HG03521 (cell line): ENCODE data around the gene KLHL13.
"Not testable (repeated sequence)": the region's sequence is repeated elsewhere in the genome, so short reads cannot be mapped to it uniquely, and the experiment has no call there.

ENCODE experiments used
- ATAC-seq: cut with Tn5 transposase; IDR thresholded peaks from one replicate; pipeline ENCODE4 v1.9.1; 2021; ENCODE audit warnings: mild to moderate bottlenecking, moderate library complexity; ENCODE audit not compliant: unreplicated experiment

Gene KLHL13, protein sequence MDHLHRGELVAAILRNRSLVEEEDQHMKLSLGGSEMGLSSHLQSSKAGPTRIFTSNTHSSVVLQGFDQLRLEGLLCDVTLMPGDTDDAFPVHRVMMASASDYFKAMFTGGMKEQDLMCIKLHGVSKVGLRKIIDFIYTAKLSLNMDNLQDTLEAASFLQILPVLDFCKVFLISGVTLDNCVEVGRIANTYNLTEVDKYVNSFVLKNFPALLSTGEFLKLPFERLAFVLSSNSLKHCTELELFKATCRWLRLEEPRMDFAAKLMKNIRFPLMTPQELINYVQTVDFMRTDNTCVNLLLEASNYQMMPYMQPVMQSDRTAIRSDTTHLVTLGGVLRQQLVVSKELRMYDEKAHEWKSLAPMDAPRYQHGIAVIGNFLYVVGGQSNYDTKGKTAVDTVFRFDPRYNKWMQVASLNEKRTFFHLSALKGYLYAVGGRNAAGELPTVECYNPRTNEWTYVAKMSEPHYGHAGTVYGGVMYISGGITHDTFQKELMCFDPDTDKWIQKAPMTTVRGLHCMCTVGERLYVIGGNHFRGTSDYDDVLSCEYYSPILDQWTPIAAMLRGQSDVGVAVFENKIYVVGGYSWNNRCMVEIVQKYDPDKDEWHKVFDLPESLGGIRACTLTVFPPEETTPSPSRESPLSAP

GRCh38 chrX:118116713-118117550, at the start of gene KLHL13:
Gene KLHL13, minus strand, starts transcription at chrX:118116810. Its CDS starts 88,337 bp downstream, at chrX:118028473.
- ATAC-seq = no peak

DNA sequence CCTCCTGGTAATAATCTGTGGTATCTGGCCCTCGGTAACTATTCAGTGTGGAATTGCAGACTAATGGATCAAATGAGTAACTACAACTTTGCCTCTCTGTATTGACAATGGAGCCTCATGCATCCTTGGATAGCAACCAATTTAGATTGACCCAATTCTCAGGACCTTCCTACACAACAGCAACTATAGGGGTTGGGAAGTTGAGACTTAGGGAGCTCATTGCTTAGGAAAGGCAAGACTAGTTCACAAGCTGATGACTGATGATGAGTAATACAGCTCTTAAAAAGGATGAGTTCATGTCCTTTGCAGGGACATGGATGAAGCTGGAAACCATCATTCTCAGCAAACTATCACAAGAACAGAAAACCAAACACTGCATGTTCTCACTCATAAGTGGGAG, 47.5 kb upstream of the KLHL13 start:
- ATAC-seq = no peak

DNA sequence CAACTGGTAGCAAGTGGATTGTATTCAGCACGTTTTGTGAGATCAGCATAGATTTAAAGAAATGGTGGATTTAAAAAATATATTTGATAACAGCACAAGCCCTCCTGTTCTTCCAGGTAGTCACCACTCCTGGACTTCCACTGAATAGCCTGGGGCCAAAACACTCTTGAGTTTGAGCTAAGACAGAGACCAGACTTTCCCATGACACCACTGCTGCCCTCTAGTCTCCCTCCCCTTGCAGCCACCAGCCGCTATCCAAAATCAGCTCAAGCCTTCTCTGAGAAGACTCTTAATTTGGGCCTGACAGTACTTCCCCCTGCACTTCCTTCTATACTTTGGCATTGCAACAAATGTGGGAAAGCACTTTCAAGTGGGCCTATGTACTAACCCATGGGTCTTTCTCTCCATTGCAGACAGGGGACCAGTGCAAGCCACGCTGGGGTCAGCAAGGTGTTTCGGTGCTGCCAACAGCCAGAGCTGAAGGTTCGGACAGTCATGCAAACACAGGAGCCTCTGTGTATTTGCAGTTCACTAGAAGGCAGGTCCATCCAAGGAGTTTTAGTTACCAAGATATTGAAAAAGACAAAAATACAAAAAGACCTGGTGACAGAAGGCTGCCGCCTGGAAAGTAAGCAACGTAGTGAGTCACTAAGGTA, 40.5 kb upstream of the KLHL13 start:
- ATAC-seq = no peak

DNA sequence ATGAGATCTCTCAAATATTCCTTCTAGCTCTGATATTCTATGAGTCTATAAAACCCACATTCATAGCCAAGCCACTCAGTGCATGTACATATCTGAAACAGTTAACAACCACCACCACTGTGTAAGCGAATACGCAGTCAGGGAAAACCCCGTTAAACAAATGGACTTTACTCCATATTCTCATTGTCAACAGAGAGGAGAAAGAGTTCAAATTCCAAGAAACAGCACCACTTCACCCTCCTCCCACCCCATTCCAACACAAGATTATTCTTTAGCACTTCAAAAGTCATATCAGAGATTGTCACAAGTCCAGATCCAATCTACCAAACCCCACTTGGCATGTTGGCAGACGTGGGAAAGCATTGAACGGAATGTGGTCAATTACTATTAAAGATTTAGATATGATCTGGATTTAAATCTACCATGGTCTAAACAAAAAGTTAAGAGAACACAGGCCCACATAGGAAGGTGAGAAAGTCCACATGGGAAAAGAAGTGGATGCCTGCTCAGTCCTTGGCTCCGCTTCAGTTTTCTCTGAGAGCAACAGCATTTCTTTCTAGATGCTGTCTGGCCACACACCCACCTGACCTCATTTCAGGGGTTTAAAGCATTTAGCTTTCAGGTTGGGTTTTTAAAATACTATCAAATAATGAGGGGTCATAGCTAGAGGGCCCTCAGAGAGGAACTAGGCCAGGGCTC, 39.8 kb upstream of the KLHL13 start:
- no peak for ATAC-seq

GRCh38 chrX:118153270-118153669, 36.7 kb upstream of the KLHL13 start:
- ATAC-seq = no peak

DNA sequence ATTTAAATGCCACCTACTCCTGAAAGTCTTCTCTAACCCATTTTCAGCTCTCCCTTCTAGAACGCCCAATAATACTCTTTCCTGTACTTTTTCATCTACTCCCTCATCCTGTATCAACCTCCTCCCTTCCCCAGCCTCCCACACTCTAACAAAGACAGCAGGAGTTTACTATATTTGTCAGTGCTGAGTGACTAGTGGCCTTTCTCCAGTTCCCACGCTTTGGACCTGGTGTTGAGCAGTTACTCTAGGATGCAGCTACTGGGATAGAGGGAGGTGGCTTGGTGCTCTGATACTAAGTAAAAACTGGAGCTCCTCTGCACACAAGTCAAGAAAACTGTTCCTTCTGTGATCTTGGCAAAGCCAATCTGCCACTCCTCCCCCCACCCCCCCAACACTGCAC, 36.1 kb upstream of the KLHL13 start:
- ATAC-seq = no peak

DNA sequence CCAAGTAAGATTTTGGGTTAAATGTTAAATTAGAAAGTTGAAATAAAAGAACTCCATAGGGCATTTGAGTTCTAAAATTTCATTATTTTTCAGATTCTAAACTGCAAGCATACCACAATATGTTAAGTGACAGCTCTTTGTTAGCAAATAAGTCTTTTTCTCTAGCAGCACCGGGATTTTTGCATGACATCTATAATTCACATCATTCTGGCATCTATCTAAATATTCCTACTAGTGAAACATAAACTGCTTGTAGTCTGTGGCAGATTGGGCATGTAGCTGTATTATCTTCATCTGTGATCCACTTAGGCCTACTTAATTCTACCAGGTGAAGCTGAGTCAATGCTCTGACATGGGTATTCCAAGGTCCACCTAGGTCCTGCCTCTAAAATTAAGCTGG, 32.1 kb upstream of the KLHL13 start:
- ATAC-seq = no peak

GRCh38 chrX:118147771-118148170, 31.2 kb upstream of the KLHL13 start:
- ATAC-seq = not testable (repeated sequence)

DNA sequence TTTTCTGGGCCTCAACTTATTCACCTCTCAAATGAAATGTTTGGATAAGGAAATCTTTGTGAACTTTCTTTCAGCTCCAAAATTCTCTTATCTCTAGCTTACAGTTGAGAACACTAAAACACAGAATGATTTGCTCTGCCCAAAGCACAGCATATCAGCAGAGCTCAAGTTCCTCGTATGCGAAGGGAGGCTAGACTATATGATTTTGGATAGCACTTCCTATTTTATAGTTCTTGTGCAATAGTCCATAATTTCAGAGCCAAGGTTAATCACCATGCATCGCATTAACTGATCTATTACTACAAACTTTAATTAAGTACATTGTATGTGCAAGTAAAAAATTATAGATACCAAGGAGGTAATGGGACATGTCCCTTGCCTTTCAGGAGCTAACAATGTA, 27.0 kb upstream of the KLHL13 start:
- no peak for ATAC-seq

DNA sequence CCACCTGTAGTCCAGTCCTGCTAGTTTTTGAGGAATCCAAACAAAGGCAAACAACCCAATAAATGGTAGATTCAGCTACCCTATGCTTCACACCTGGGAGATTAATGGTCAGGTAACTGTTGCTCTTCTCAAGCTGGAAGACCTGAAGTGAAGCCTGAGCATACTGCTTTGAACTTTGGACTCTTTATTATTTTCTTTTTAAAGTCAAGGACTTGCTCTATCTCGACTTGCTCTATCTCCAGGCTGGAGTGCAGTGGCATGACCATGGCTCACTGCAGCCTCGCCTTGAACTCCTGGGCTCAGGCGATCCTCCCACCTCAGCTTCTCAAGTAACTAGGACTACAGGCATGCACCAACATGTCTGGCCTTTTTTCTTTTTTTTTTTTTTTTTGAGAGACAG, 14.7 kb upstream of the KLHL13 start:
- ATAC-seq = no peak

DNA sequence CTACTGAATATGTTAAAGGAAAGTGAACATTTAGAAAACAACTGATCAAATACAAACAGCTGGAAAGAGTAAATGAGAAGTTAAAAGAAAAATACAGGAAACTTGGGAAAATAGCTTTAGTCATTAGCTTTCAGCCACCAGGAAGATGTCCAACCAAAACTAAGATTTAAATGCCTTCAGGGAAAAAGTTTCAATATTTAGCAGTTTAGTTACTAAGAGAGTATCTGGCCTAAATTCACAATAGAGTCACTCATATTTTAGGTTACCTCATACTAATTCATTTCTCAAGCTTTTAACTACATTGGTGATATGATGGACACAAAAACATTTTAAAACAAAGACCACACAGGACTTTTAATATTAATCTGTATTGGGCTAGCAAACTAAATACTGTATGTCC, 13.1 kb upstream of the KLHL13 start:
- no peak for ATAC-seq

- no peak for ATAC-seq
Measured at GRCh38 chrX:118128724-118129123, 12.1 kb upstream of the KLHL13 start.

DNA sequence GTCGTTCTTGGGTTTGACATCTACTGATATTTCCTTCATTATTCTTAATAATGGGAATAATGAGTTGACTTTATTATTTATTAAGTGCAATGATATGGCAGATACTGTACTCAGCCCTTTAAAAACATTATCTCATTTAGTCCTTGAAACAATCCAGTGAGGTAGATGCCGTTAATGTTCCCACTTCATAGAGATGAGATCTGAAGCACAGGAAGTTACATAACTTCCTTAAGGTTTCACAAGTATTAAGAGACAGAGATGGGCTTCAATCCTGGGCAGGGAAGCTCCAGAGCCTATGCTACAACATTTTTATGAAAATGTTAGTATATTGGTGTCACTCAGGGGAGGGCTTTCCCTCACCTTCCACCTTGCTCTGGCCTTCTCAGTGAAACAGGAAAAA, 9.7 kb upstream of the KLHL13 start:
- no peak for ATAC-seq

- ATAC-seq = not testable (repeated sequence)
Measured at GRCh38 chrX:118124243-118124642, 7.6 kb upstream of the KLHL13 start.

DNA sequence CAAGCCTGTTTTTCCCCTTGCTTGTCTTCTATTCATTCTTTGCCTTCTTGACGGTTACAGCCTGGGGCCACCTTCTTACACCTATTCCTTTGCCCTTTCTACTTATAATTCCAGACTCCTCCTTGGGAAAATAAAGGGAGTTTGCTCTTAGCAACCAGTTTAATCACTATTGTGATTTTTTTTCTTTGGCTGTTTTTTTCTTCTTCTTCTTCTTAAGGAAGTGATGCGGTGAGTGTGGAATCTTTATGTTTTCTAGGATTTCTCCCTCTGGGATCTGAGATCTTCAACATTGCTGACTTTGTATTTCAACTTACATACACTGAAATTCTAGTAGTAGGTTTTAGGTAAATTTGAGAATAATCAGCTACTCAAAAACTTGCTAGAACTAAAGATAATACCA, 1.1 kb upstream of the KLHL13 start:
- ATAC-seq = no peak

DNA sequence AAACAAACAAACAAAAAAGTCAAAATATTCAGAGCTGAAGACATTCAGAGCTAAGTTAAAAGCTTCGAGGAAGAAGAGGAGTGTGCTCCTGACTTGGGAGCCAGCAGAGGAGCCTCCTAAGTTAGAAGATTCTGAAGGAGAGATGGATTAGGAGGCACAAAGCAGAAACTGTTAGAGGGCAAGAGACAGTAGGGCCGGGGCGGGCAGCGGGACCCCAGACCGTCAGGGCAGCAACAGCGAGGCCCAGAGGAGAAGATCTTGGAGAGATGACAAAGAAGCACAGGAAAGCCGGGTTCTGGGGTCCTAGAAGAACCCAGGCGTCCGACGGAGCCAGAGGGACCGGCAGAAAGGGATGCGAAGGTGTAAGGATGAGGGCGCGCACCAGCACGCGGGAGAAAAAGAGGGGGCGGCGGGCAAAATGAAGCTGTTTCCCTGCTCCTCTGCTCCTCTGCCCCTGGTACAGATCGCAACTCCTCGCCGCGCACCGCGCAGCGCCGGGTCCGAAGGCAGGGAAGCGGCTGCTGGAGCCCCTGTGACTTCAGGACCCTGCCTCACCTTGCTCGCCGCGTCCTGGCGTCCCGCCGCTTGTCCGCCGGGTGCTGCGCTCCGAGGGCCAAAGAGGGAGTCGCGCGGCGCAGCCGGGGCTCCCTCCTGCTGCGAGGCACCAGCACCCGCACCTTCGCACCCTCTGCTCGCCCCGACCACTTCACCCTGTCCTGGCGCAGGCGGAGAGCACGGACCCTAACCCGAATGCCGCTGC, 477 bp downstream of the KLHL13 start:
- no peak for ATAC-seq

GRCh38 chrX:118114971-118115370, 1.6 kb downstream of the KLHL13 start:
- ATAC-seq = no peak

GRCh38 chrX:118109065-118109464, 7.5 kb downstream of the KLHL13 start:
- ATAC-seq = no peak

DNA sequence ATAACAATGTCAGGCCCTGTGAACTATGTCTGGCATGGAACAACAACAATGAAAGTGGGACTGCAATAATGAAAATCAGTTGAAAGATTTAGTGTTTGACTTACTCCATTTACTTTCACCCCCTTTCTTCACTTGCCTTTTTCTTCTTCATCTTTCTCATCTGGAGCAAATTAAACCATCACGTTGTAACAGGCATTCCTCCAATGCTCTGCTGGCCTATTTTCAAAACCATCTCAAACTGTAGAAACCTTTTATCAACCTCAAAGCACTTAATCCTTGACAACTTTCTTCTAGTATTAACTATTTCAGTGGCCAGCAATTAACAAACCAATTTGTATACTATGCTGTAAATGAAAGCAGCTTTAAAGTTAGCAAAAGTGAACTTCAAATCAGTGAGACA, 8.3 kb downstream of the KLHL13 start:
- ATAC-seq = no peak

GRCh38 chrX:118100091-118100490, 16.5 kb downstream of the KLHL13 start:
- no peak for ATAC-seq
